Keratinocyte (primary cell): ENCODE data around the gene C14orf39. TPM values are rescaled to one million over a fixed set of nuclear protein-coding genes. Genes with fewer than 3 reads are reported as not detected.

Experiments
- DNase-seq: peaks from one replicate; pipeline ENCODE4 v3.0.0-alpha.2; 2011; ENCODE audit warnings: low read depth, missing footprints, low spot score
- FAIRE-seq: peaks from 2 replicates; lab custom pipeline; 2011; peaks lifted over from hg19 to GRCh38; lab: Jason Lieb, UNC
- H2AFZ ChIP-seq: 2 replicates; pipeline ENCODE4 v1.6.0; 2012; ENCODE audit warnings: low read length, control low read depth, inconsistent platforms; ENCODE audit not compliant: control insufficient read depth
- H3K27ac ChIP-seq: 2 replicates; pipeline ENCODE4 v1.5.1; 2011; ENCODE audit warnings: low read length; ENCODE audit not compliant: control insufficient read depth, insufficient read depth
- H3K27me3 ChIP-seq: 3 replicates; pipeline ENCODE4 v1.6.0; 2011; ENCODE audit warnings: low read length; ENCODE audit not compliant: control insufficient read depth, insufficient read depth; ENCODE audit errors: extremely low read depth
- H3K36me3 ChIP-seq, 2 experiments: 2 replicates in 1 of 2; 3 replicates in 1 of 2; pipeline ENCODE4 v1.5.1; 2011; ENCODE audit warnings: low read length in 2 of 2, mild to moderate bottlenecking in 1 of 2; ENCODE audit not compliant: control insufficient read depth in 2 of 2, insufficient read depth in 2 of 2; ENCODE audit errors: extremely low read depth in 1 of 2
- H3K4me1 ChIP-seq: 3 replicates; pipeline ENCODE4 v1.5.1; 2011; ENCODE audit warnings: low read length; ENCODE audit not compliant: control insufficient read depth, insufficient read depth; ENCODE audit errors: extremely low read depth
- H3K4me2 ChIP-seq: 3 replicates; pipeline ENCODE4 v1.6.0; 2011; ENCODE audit warnings: low read depth, low read length; ENCODE audit not compliant: control insufficient read depth, insufficient read depth; ENCODE audit errors: extremely low read depth
- H3K4me3 ChIP-seq, 3 experiments: fragments of 200-600 bp in 1 of 3; sonication (generic) in 1 of 3; 2 replicates in 2 of 3; 3 replicates in 1 of 3; pipeline ENCODE4 v1.5.1; 2011 to 2016; ENCODE audit warnings: low read length in 3 of 3, mild to moderate bottlenecking in 3 of 3, control low read depth in 2 of 3, inconsistent platforms in 1 of 3, low read depth in 1 of 3, mixed read lengths in 1 of 3, mixed run types in 1 of 3, moderate library complexity in 1 of 3; ENCODE audit not compliant: control insufficient read depth in 2 of 3, insufficient read depth in 2 of 3; ENCODE audit errors: extremely low read depth in 1 of 3
- H3K79me2 ChIP-seq: 2 replicates; pipeline ENCODE4 v1.6.0; 2012; ENCODE audit warnings: low read length; ENCODE audit not compliant: control insufficient read depth, insufficient read depth
- H3K9ac ChIP-seq: 3 replicates; pipeline ENCODE4 v1.6.0; 2011; ENCODE audit warnings: low read length; ENCODE audit not compliant: control insufficient read depth, insufficient read depth; ENCODE audit errors: extremely low read depth
- H3K9me1 ChIP-seq: 3 replicates; pipeline ENCODE4 v1.6.0; 2011; ENCODE audit warnings: low read length; ENCODE audit not compliant: control insufficient read depth, insufficient read depth; ENCODE audit errors: extremely low read depth
- H3K9me3 ChIP-seq: 2 replicates; pipeline ENCODE4 v1.5.1; 2012; ENCODE audit warnings: low read depth, low read length; ENCODE audit not compliant: control insufficient read depth
- H4K20me1 ChIP-seq: 3 replicates; pipeline ENCODE4 v1.6.0; 2011; ENCODE audit warnings: low read length; ENCODE audit not compliant: control insufficient read depth, insufficient read depth; ENCODE audit errors: extremely low read depth
- EZH2 ChIP-seq: IDR thresholded peaks from one replicate; pipeline ENCODE4 v1.6.1; 2012; ENCODE audit warnings: inconsistent platforms, mild to moderate bottlenecking, low read length, moderate library complexity
- dilution Hi-C: fragments of 300-500 bp; cut with MboI; formaldehyde crosslinking; loops from one replicate; pipeline ENCODE4 v1.7.0; 2020; ENCODE audit warnings: low sequenced_read_pairs; ENCODE audit not compliant: extremely low pct_ligation_motif_present
- polyA plus RNA-seq, 5 experiments: library from polyadenylated mRNA; depleted of rRNA in 3 of 5; stranded (reverse) in 3 of 5; stranded (forward) in 1 of 5; unstranded in 1 of 5; fragments of >200 nt; gene quantifications; 1 replicate in 1 of 5; 2 replicates in 3 of 5; 3 replicates in 1 of 5; pipeline versions ENCODE4 v1.2.1 to v1.2.3, GENCODE V29; 2011 to 2012; ENCODE audit warnings: missing spikeins in 2 of 5, low read depth in 1 of 5, low replicate concordance in 1 of 5
- TF ChIP-seq, protein P1 (sequence below), 3 experiments: IDR thresholded peaks in 1 of 3; conservative IDR thresholded peaks in 1 of 3; optimal IDR thresholded peaks in 1 of 3; 2 replicates in 2 of 3; 3 replicates in 1 of 3; pipeline versions ENCODE3 to v1.5.1; 2011; ENCODE audit warnings: low read length in 3 of 3, mild to moderate bottlenecking in 3 of 3, moderate library complexity in 2 of 3, control low read depth in 1 of 3, inconsistent platforms in 1 of 3; ENCODE audit not compliant: insufficient read depth in 2 of 3; ENCODE audit errors: extremely low read depth in 1 of 3

The C14orf39 gene
- polyA plus RNA-seq, 1 donor (not counting 4 experiments of a cell fraction or from before 2014, with no cell fraction given), result not detected

DNA sequence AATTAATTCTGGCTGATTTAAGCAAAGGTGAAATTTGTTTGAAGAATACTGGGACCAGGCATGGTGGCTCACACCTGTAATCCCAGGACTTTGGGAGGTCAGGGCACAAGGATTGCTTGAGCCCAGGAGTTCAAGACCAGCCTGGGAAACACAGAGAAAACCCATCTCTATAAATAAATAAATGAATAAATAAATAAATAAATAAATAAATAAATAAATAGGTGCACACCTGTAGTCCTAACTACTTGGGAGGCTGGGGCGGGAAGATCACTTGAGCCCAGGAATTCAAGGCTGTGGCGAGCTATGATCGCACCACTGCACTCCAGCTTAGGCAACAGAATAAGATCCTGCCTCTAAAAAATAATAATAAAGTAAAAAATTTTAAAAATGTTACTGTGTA is 4.4 kb upstream of the C14orf39 start:
- Histone ChIP-seq H3K4me1 (no peaks in the 10 kb centered on the region), H3K9ac (no peak overlapping the region), H4K20me1 (no peaks in the 10 kb centered on the region), H3K9me1 (no peaks in the 10 kb centered on the region), H3K4me3 (no peak overlapping the region), H3K27ac (no peak overlapping the region), H2AFZ (no peak overlapping the region), H3K27me3 (peaks cover 21% of the 10 kb centered on the region), H3K79me2 (no peaks in the 10 kb centered on the region), H3K4me2 (no peak overlapping the region), H3K9me3 (no peaks in the 10 kb centered on the region), H3K36me3 (no peaks in the 10 kb centered on the region)
- DNase-seq (no peak), FAIRE-seq (no peak)
- no peak for TF ChIP-seq EZH2
- TF ChIP-seq, protein P1, sequence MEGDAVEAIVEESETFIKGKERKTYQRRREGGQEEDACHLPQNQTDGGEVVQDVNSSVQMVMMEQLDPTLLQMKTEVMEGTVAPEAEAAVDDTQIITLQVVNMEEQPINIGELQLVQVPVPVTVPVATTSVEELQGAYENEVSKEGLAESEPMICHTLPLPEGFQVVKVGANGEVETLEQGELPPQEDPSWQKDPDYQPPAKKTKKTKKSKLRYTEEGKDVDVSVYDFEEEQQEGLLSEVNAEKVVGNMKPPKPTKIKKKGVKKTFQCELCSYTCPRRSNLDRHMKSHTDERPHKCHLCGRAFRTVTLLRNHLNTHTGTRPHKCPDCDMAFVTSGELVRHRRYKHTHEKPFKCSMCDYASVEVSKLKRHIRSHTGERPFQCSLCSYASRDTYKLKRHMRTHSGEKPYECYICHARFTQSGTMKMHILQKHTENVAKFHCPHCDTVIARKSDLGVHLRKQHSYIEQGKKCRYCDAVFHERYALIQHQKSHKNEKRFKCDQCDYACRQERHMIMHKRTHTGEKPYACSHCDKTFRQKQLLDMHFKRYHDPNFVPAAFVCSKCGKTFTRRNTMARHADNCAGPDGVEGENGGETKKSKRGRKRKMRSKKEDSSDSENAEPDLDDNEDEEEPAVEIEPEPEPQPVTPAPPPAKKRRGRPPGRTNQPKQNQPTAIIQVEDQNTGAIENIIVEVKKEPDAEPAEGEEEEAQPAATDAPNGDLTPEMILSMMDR (optimal IDR thresholded peaks at IDR 0.05 in 1 of 3, IDR thresholded peaks at IDR 0.05 in 1 of 3, conservative IDR thresholded peaks at IDR 0.05 in 1 of 3; ENCODE audit: extremely low read depth in 1 of 3, insufficient read depth in 2 of 3, low read length in 3 of 3), result no peak
- dilution Hi-C loops, result no loop called here

DNA sequence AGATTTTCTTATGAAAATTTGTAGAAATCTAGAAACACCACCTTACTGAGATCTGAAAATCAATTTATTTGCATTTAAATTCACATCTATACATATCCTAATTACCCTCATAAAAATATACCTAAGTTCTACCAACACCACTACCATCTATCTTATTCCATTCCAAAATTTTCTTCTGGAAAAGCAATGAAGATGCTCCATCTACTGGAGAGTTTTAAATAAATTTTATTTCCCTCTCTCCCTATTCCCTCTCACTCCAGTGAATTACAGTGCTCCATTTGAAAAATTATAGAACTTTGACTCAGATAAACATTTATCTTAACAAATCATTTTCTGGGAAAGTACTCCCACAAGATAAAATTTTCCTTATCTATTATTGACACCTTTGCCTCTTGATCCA is 2.3 kb upstream of the C14orf39 start:
- FAIRE-seq, result no peak
- TF ChIP-seq, protein P1 (optimal IDR thresholded peaks at IDR 0.05 in 1 of 3, IDR thresholded peaks at IDR 0.05 in 1 of 3, conservative IDR thresholded peaks at IDR 0.05 in 1 of 3; ENCODE audit: extremely low read depth in 1 of 3, insufficient read depth in 2 of 3, low read length in 3 of 3), result no peak
- TF ChIP-seq EZH2, result no peak
- Histone ChIP-seq H3K9ac (no peak overlapping the region), H3K4me3 (no peak overlapping the region), H4K20me1 (no peaks in the 10 kb centered on the region), H3K9me3 (no peaks in the 10 kb centered on the region), H2AFZ (no peak overlapping the region), H3K27ac (no peak overlapping the region), H3K27me3 (peaks cover 23% of the 10 kb centered on the region), H3K79me2 (no peaks in the 10 kb centered on the region), H3K4me2 (no peak overlapping the region), H3K36me3 (no peaks in the 10 kb centered on the region), H3K9me1 (no peaks in the 10 kb centered on the region), H3K4me1 (no peaks in the 10 kb centered on the region)
- dilution Hi-C loops, result no loop called here
- no peak for DNase-seq
